HG03159 (cell line): ENCODE data around the gene POTEH.
"Not testable (repeated sequence)": the region's sequence is repeated elsewhere in the genome, so short reads cannot be mapped to it uniquely, and the experiment has no call there.

Experiments
- ATAC-seq: cut with Tn5 transposase; IDR thresholded peaks from one replicate; pipeline ENCODE4 v1.9.1; 2021; ENCODE audit warnings: mild to moderate bottlenecking, moderate library complexity; ENCODE audit not compliant: unreplicated experiment

The POTEH gene

DNA sequence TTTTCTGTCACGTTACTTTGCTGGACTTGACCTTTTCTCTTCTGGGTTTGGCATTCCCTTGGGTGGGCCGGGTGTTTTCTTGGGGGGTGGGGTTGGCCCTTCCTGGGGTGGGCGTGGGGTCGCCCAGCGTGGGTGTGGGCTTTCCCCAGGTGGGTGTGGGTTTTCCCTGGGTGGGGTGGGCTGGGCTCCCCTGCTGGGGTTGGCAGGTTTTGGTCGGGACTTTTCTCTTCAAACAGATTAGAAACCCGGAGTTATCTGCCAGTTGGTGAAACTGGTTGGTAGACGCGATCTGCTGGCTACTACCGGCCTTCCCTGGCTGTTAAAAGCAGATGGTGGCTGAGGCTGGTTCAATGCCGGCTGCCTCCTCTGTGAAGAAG lies at the start of gene POTEH:
POTEH (plus strand) TSS at position 278 of the 377 bp plus-strand sequence; CDS start at position 330, 52 bp downstream.
- not testable (repeated sequence) for ATAC-seq

DNA sequence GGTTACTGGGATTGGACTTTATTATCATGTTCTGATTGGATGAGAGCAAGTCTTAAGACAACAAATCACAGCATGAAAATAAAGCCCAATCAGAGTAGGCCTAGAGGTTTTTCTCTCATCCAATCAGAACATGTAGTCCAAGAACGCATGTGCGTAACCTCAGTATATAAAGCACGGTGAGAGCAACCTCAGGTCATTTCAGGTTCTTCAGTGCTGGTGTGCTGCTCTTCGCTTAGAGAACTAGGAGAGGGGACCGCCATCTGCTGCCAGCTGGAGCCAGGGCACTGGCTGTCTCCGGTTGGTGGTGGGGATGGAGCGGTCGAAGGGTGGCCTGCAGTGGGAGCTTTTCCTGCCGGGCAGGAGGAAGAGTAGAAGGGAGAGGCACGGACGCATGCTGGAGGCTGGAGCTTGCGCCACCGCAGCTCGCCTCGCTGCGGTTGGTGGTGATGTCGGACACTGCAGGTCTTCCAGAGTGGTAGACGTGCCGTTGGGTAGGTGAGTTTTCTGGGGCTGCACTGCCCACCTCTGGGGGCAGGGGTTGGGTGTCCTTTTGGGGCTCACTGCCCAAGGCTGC lies 47.5 kb upstream of the POTEH start:
- ATAC-seq = not testable (repeated sequence)

DNA sequence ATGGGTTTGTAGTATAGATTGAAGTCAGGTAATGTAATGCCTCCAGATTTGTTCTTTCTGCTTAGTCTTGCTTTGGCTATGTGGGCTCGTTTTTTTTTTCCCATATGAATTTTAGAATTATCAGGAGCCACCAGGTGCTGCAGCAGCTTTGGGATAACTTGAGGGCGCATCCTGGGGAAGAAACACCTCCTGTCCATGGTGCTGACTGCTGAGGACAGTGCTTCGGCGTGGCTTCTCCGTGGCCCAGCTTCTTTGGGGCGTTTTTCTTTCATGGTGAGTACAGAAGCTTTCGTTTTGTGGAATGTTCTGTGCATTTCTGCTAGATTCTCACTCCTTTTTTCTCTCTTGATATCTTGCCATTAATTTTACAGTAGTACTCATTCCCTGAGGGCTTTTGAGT lies 37.9 kb upstream of the POTEH start:
- not testable (repeated sequence) for ATAC-seq

DNA sequence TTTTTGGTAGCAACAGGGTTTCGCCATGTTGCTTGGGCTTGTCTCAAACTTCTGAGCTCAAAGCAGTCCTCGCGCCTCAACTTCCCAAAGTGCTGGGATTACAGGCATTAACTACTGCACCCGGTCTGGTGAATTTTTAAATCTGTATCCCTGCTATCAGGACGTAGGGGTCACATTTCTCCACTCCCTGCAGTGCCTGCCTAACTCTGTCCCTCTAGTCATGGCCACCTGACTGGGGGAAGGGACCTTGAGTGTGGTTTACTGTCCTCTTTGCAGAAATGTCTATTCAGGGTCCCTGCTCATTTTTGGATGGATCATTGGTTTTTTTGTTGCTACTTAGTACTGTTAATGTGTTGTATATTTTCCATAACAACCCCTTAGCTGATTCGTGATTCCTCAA lies 37.1 kb upstream of the POTEH start:
- not testable (repeated sequence) for ATAC-seq

- ATAC-seq = not testable (repeated sequence)
Measured at GRCh38 chr22:15653241-15653640, 36.6 kb upstream of the POTEH start.

DNA sequence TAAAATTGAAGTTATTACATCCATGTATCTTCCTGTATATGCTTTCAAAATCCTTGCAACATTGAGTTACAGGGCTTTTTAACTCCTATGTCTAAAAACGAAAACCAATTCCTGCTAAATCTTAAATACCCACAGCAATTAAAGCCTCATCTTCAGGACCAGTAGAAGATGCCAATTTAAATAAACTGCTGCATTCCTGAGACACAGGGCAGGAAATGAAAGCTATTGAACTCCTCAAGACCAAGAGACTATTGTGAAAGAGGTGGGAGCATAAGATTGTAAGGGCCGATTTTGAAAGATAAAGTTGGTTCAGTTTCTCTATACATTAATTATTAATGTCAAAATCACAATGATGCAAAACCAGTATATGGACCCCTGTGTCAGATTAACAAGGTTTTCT lies 28.7 kb upstream of the POTEH start:
- ATAC-seq = not testable (repeated sequence)

- not testable (repeated sequence) for ATAC-seq
Measured at GRCh38 chr22:15664682-15665081, 25.1 kb upstream of the POTEH start.

- ATAC-seq = not testable (repeated sequence)
Measured at GRCh38 chr22:15665478-15665877, 24.3 kb upstream of the POTEH start.

DNA sequence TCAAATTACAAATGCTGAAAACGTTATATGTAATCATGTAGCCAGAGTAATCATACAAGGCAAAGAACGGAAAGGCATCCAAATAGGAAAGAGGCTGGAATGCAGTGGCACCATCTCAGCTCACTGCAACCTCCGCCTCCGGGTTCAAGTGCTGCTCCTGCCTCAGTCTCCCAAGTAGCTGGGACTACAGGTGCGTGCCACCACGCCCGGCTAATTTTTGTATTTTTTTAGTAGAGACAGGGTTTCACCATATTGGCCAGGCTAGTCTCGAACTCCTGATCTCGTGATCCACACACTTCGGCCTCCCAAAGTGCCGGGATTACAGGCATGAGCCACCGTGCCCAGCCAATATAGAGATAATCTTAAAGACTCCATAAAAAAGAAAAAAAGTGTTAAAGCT lies 20.4 kb upstream of the POTEH start:
- not testable (repeated sequence) for ATAC-seq

GRCh38 chr22:15679702-15680101 lies 10.1 kb upstream of the POTEH start:
- not testable (repeated sequence) for ATAC-seq

DNA sequence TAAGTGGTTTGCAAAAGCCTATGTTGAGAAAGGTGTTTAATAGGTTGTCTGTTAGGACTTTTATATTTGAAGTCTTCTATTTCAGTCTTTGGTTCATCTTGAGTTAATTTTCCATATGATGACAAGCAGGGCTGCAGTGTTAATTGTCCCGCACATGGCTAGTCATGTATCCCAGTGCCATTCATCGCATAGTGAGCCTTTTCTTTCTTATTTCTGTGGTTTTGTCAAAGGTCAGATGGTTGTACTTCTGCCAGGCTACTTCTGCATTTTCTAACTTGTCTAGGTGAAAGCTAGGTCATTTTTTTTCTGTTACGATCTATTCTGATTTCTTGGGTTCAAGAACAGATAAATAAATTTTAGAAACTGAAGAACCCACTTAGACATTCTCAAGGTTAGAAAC lies 5.7 kb upstream of the POTEH start:
- ATAC-seq = not testable (repeated sequence)

DNA sequence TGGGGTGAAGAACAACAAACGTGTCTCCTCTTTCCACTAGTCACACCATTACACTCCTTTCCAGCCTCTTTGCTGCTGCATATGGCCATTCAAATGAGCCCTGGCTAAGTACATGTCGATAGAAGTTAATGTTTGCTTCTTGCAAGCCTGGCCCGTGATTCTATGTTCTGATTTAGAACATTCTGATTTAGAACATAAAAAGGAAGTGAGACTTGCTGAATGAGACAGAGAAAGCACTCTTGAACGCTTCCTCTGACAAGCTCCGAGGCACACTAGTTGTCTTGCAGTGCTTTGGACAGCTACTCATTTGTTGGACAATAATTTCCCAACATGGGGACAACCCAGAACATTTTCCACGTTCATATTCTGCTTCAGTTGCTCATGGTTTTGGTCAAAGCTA lies 5.1 kb upstream of the POTEH start:
- ATAC-seq = not testable (repeated sequence)

- not testable (repeated sequence) for ATAC-seq
Measured at GRCh38 chr22:15685641-15686040, 4.2 kb upstream of the POTEH start.

GRCh38 chr22:15687086-15687485 lies 2.7 kb upstream of the POTEH start:
- not testable (repeated sequence) for ATAC-seq

DNA sequence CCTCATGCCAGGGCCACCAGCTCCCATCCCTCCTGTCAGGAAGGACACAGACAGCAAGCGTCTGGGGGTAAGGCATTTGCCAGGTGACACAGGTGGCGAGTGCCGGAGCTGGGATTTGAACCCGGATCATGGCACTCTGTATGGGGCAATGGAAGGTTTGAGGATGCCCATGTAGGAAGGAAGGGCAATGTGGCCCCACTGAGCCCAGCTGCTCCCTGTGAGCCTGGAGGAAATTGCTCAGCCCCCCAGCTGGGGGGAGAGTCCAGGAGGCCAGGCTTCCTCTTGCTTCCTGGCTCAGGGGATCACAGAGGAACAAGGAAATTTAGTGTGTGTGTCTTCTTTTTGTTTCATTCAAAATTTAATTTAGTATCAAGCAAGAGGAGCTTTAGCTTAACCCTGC lies 2.1 kb upstream of the POTEH start:
- not testable (repeated sequence) for ATAC-seq

- ATAC-seq = not testable (repeated sequence)
Measured at GRCh38 chr22:15688090-15688489, 1.7 kb upstream of the POTEH start.

DNA sequence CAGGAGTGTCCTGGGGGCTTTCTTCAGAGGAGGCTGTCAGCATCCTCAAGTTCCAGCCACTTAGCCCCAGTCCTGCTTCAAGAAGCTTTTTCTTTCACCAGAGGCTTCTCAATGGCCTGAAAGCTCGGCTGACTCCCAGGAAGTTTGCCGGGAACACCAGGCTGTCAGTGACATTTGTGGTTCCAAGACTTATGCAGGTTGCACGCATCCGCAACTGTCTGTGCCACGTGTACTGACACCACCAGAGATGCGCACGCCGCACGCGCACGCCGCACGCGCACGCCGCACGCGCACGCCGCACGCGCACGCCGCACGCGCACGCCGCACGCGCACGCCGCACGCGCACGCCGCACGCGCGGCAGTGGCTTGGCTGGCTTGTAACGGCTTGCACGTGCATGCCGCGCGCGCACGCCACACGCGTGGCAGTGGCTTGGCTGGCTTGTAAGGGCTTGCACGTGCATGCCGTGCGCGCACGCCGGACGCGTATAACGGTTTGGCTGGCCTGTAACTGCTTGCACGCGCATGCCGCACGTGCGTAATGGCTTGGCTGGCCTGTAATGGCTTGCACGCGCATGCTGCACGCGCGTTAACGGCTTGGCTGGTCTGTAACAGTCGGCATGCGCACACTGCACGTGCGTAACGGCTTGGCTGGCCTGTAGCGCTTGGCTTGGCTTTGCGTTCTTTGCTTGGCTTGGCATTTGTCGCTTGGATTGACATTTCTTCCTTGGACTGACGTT lies 646 bp upstream of the POTEH start:
- not testable (repeated sequence) for ATAC-seq

- ATAC-seq = not testable (repeated sequence)
Measured at GRCh38 chr22:15713600-15713999, 23.8 kb downstream of the POTEH start.

- not testable (repeated sequence) for ATAC-seq
Measured at GRCh38 chr22:15714125-15714524, 24.3 kb downstream of the POTEH start.

DNA sequence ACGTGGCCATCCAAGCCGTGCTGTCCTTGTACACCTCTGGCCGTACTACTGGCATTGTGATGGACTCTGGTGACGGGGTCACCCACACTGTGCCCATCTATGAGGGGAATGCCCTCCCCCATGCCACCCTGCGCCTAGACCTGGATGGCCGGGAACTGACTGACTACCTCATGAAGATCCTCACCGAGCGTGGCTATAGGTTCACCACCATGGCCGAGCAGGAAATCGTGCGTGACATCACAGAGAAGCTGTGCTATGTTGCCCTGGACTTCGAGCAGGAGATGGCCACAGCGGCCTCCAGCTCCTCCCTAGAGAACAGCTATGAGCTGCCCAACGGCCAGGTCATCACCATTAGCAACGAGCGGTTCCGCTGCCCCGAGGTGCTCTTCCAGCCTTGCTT lies 32.1 kb downstream of the POTEH start:
- not testable (repeated sequence) for ATAC-seq

DNA sequence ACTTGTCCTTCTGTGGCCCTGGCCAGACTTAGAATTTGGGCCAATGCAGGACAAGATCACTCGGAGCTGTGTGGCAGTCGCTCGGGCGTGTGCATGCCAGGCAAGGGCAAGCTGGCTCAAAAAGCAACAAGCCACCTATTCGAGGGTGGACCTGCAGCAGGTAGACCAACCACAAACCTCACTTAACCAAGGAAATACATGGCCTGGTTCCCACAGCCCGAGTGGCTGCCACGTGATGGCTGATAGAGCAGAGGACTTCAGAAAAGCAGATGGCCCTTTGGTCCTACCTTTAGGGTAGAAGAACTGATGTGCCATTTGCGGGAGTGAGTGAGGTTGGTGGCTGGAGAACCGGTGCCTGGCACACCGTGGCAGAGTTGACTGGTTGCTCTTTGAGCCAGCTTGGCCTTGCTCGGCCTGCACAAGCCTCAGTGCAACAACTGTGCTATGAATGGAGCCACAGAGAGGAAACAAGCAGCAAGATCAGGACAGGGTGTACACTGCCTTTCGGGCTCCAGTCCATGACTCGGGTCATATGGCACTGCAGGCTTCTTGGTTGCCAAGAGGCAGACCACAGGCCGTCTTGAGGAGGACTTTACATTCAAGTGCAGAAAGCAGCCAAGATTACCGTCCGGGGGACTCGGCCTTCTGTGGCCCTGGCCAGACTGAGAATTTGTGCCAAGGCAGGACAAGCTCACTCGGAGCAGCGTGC lies 39.5 kb downstream of the POTEH start:
- not testable (repeated sequence) for ATAC-seq

DNA sequence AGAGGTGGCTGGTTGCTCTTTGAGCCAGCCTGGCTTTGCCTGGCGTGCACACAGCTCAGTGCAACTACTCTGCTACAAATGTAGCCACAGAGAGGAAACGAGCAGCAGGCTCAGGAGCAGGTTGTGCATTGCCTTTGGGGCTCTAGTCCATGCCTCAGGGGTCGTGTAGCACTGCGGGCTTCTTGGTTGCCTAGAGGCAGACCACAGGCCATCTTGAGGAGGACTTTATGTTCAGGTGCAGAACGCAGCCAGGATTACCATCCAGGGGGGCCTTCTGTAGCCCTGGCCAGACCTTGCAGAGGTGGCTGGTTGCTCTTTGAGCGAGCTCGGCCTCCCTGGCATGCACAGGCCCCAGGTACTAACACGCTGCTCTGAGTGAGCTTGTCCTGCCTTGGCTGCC lies 41.2 kb downstream of the POTEH start:
- not testable (repeated sequence) for ATAC-seq
